ENCODE data around the gene HPS5.
"Not testable (repeated sequence)": the region's sequence is repeated elsewhere in the genome, so short reads cannot be mapped to it uniquely, and the experiment has no call there.

Gene HPS5

GRCh38 chr11:18253778-18254338 is 68.1 kb downstream of the HPS5 start:
- no peaks in the 10 kb centered on the region for H3K27me3 ChIP-seq (ENCODE audit: insufficient read depth, low read length)
- H3K27ac ChIP-seq (ENCODE audit: low read depth, low read length): no peak overlapping the region
- H3K4me1 ChIP-seq (ENCODE audit: insufficient read depth, low read length): no peaks in the 10 kb centered on the region
- H3K9me3 ChIP-seq (ENCODE audit: insufficient read depth, low read depth, low read length): no peaks in the 10 kb centered on the region
- H3K9ac ChIP-seq (ENCODE audit: low read depth, low read length): no peak overlapping the region
- WGBS: 91% methylated on average over 11 of the region's 11 CpGs
- no peaks in the 10 kb centered on the region for H3K36me3 ChIP-seq (ENCODE audit: insufficient read depth, low read length)
- H3K4me3 ChIP-seq (ENCODE audit: low read length): no peak overlapping the region

- Histone ChIP-seq H3K4me1 (ENCODE audit: insufficient read depth, low read length) (no peaks in the 10 kb centered on the region), H3K9ac (ENCODE audit: low read depth, low read length) (no peak overlapping the region), H3K36me3 (ENCODE audit: insufficient read depth, low read length) (no peaks in the 10 kb centered on the region), H3K9me3 (ENCODE audit: insufficient read depth, low read depth, low read length) (no peaks in the 10 kb centered on the region), H3K27me3 (ENCODE audit: insufficient read depth, low read length) (no peaks in the 10 kb centered on the region), H3K27ac (ENCODE audit: low read depth, low read length) (no peak overlapping the region), H3K4me3 (ENCODE audit: low read length) (no peak overlapping the region)
- WGBS: 90% methylated on average over 3 of the region's 3 CpGs
Measured at GRCh38 chr11:18253233-18253632, 68.7 kb downstream of the HPS5 start.

GRCh38 chr11:18248561-18248960 is 73.4 kb downstream of the HPS5 start, which contains the start of gene SAA2:
SAA2 (minus strand) TSS chr11:18248668; CDS start chr11:18248011, 657 bp downstream.
- Histone ChIP-seq H3K4me3 (ENCODE audit: low read length) (no peak within 1 kb of the TSS), H3K4me1 (ENCODE audit: insufficient read depth, low read length) (no peaks in the 10 kb centered on the region), H3K9ac (ENCODE audit: low read depth, low read length) (no peak within 1 kb of the TSS), H3K27me3 (ENCODE audit: insufficient read depth, low read length) (no peaks in the 10 kb centered on the region), H3K27ac (ENCODE audit: low read depth, low read length) (no peak within 1 kb of the TSS), H3K36me3 (ENCODE audit: insufficient read depth, low read length) (no peaks in the 10 kb centered on the region), H3K9me3 (ENCODE audit: insufficient read depth, low read depth, low read length) (no peaks in the 10 kb centered on the region)
- 93% methylated on average over 5 of the region's 5 CpGs for WGBS

GRCh38 chr11:18247191-18247581 is 74.8 kb downstream of the HPS5 start:
- H3K4me1 ChIP-seq (ENCODE audit: insufficient read depth, low read length); H3K9me3 ChIP-seq (ENCODE audit: insufficient read depth, low read depth, low read length); H3K27ac ChIP-seq (ENCODE audit: low read depth, low read length); H3K9ac ChIP-seq (ENCODE audit: low read depth, low read length); H3K27me3 ChIP-seq (ENCODE audit: insufficient read depth, low read length); H3K4me3 ChIP-seq (ENCODE audit: low read length); H3K36me3 ChIP-seq (ENCODE audit: insufficient read depth, low read length): not testable (repeated sequence)
- WGBS: no CpG with 5 or more reads among the region's 6 CpGs

- not testable (repeated sequence) for H3K9me3 ChIP-seq (ENCODE audit: insufficient read depth, low read depth, low read length); H3K36me3 ChIP-seq (ENCODE audit: insufficient read depth, low read length); H3K9ac ChIP-seq (ENCODE audit: low read depth, low read length); H3K27me3 ChIP-seq (ENCODE audit: insufficient read depth, low read length); H3K27ac ChIP-seq (ENCODE audit: low read depth, low read length); H3K4me3 ChIP-seq (ENCODE audit: low read length); H3K4me1 ChIP-seq (ENCODE audit: insufficient read depth, low read length)
- 94% methylated on average over 10 of the region's 11 CpGs for WGBS
Measured at GRCh38 chr11:18246379-18247190, 75.4 kb downstream of the HPS5 start.

- WGBS: 79% methylated on average over 6 of the region's 6 CpGs
Measured at GRCh38 chr11:18245396-18245795, 76.5 kb downstream of the HPS5 start.

GRCh38 chr11:18243783-18244362 is 78.1 kb downstream of the HPS5 start:
- Histone ChIP-seq H3K4me1 (ENCODE audit: insufficient read depth, low read length) (no peaks in the 10 kb centered on the region), H3K27me3 (ENCODE audit: insufficient read depth, low read length) (peaks cover 9% of the 10 kb centered on the region; the same call in 1 of the 2 replicates), H3K9me3 (ENCODE audit: insufficient read depth, low read depth, low read length) (peaks cover 3% of the 10 kb centered on the region; the same call in 1 of the 2 replicates), H3K36me3 (ENCODE audit: insufficient read depth, low read length) (no peaks in the 10 kb centered on the region), H3K27ac (ENCODE audit: low read depth, low read length) (no peak overlapping the region), H3K4me3 (ENCODE audit: low read length) (no peak overlapping the region), H3K9ac (ENCODE audit: low read depth, low read length) (no peak overlapping the region)
- WGBS: 0% methylated on average over 1 of the region's 1 CpG

More at GRCh38 chr11:18245396-18245795, 76.5 kb downstream of the HPS5 start:
- H3K9ac ChIP-seq (ENCODE audit: low read depth, low read length): no peak overlapping the region
- H3K9me3 ChIP-seq (ENCODE audit: insufficient read depth, low read depth, low read length): peaks cover 3% of the 10 kb centered on the region; the same call in 1 of the 2 replicates
- H3K27ac ChIP-seq (ENCODE audit: low read depth, low read length): no peak overlapping the region
- no peaks in the 10 kb centered on the region for H3K4me1 ChIP-seq (ENCODE audit: insufficient read depth, low read length)
- no peaks in the 10 kb centered on the region for H3K36me3 ChIP-seq (ENCODE audit: insufficient read depth, low read length)
- H3K4me3 ChIP-seq (ENCODE audit: low read length): no peak overlapping the region
- no peaks in the 10 kb centered on the region for H3K27me3 ChIP-seq (ENCODE audit: insufficient read depth, low read length)

- Histone ChIP-seq H3K27ac (ENCODE audit: low read depth, low read length) (no peak overlapping the region), H3K27me3 (ENCODE audit: insufficient read depth, low read length) (peaks cover 12% of the 10 kb centered on the region), H3K9me3 (ENCODE audit: insufficient read depth, low read depth, low read length) (peaks cover 3% of the 10 kb centered on the region; the same call in 1 of the 2 replicates), H3K36me3 (ENCODE audit: insufficient read depth, low read length) (no peaks in the 10 kb centered on the region), H3K4me1 (ENCODE audit: insufficient read depth, low read length) (no peaks in the 10 kb centered on the region), H3K4me3 (ENCODE audit: low read length) (no peak overlapping the region), H3K9ac (ENCODE audit: low read depth, low read length) (no peak overlapping the region)
- WGBS: 100% methylated on average over 1 of the region's 1 CpG
Measured at GRCh38 chr11:18239655-18240054, 82.3 kb downstream of the HPS5 start.

GRCh38 chr11:18236664-18237356 is 85.1 kb downstream of the HPS5 start, which contains the start of gene SAA4:
SAA4 (minus strand) TSS chr11:18236802; CDS start chr11:18235926, 876 bp downstream.
- Histone ChIP-seq H3K4me3 (ENCODE audit: low read length) (no peak within 1 kb of the TSS), H3K27ac (ENCODE audit: low read depth, low read length) (no peak within 1 kb of the TSS), H3K27me3 (ENCODE audit: insufficient read depth, low read length) (peaks cover 12% of the 10 kb centered on the region), H3K36me3 (ENCODE audit: insufficient read depth, low read length) (no peaks in the 10 kb centered on the region), H3K9me3 (ENCODE audit: insufficient read depth, low read depth, low read length) (no peaks in the 10 kb centered on the region), H3K4me1 (ENCODE audit: insufficient read depth, low read length) (no peaks in the 10 kb centered on the region), H3K9ac (ENCODE audit: low read depth, low read length) (no peak within 1 kb of the TSS)
- WGBS: 95% methylated on average over 2 of the region's 2 CpGs

GRCh38 chr11:18235394-18236334 is 86.3 kb downstream of the HPS5 start:
- Histone ChIP-seq H3K27me3 (ENCODE audit: insufficient read depth, low read length) (peaks cover 12% of the 10 kb centered on the region), H3K9me3 (ENCODE audit: insufficient read depth, low read depth, low read length) (no peaks in the 10 kb centered on the region), H3K27ac (ENCODE audit: low read depth, low read length) (no peak overlapping the region), H3K4me3 (ENCODE audit: low read length) (no peak overlapping the region), H3K9ac (ENCODE audit: low read depth, low read length) (no peak overlapping the region), H3K36me3 (ENCODE audit: insufficient read depth, low read length) (no peaks in the 10 kb centered on the region), H3K4me1 (ENCODE audit: insufficient read depth, low read length) (no peaks in the 10 kb centered on the region)
- WGBS: 82% methylated on average over 7 of the region's 8 CpGs
